Measurements from ENCODE around the gene HCN2.
A peak's percentile ranks its signal among the peaks of the same experiment; 100 is the strongest.
"Not testable (repeated sequence)": the region's sequence is repeated elsewhere in the genome, so short reads cannot be mapped to it uniquely, and the experiment has no call there.

Gene HCN2

DNA sequence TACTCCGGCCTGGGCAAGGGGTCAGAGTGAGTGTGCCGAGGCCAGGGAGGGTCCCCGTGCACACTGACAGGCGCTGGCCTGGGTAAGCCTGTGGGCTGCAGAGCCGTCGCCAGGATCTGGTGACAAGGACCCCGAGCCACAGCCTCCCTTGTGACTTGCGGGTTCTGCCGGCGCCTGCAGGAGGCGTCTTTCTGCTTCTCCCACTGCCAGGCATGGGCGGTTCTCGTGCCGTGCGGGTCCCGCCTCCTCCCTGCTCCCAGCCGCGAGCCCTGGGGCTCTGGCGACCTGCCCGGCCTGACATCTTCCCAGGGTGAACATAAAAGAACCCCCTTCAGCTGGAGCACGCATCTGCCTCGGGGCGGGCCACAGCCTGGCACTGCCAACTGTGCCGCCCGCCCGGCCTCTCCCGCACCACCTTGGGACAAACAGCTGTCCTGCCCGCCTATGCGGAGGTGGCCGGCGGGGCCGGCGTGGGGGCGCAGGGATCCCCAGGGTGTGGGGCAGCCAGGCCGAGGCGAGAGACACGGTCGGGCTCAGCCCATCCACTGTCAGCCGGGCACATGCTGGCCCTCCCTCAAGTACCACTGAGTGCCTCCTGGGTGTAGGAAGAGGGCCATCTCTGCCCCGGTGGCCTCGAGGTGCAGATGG lies 1.5 kb upstream of the HCN2 start:
- DNase-seq, result peak; percentile 86

DNA sequence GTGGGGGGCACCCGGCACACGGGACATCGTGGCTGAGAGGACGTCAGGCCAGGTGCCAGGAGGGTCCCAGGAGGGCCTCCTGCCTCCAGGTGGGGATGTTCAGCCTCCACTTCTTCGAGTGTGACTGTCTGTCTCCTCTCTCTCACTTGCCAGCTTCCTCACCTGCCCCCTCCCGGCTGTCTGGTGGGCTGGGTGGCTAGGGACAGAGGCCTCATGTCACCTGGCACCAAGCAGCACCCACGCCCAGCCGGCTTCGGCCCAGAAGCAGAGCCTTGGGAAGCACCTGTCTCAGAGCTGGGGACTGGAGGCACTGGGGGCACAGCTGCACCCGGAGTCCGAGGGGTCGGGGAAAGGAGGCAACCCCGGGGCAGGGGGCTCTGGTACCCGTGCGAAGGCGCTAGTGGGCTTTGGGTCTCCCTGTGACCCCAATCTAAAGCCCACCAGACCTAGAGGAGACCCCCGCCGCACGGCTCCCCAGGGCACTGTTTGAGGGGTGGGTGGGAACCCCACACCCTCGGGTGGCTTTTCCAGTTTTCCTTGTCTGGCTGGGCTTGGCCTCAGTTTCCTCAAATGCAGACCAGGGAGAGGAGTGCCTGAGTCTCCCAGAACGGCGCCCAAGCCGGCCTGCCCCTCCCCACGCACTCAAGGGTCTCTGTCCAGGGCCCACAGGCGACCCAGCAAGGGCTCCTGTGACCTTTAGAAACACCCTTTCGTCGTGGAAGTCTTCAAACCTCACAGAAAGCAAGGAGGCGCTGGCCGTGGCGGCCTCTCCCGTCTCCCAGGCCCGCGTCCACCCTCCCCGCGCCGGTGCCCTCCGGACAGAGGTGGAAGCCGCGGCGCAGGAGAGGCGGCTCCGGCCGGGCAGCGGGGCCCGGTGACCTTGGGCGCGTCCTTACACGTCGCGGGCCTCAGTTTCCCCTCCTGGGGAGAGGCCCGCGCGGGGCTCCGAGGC lies 664 bp upstream of the HCN2 start:
- DNase-seq, result peak; percentile 16

DNA sequence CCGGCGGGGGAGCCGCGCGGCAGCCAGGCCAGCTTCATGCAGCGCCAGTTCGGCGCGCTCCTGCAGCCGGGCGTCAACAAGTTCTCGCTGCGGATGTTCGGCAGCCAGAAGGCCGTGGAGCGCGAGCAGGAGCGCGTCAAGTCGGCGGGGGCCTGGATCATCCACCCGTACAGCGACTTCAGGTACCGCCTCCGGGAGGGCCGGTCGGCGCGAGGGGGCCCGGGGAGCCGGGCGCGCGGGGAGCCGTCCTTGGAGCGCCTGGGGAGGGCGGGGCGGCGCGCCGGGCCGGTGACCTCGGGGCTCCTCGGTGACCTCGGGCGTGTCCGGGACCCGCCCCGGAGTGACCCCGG lies 690 bp downstream of the HCN2 start:
- no peak for DNase-seq

DNA sequence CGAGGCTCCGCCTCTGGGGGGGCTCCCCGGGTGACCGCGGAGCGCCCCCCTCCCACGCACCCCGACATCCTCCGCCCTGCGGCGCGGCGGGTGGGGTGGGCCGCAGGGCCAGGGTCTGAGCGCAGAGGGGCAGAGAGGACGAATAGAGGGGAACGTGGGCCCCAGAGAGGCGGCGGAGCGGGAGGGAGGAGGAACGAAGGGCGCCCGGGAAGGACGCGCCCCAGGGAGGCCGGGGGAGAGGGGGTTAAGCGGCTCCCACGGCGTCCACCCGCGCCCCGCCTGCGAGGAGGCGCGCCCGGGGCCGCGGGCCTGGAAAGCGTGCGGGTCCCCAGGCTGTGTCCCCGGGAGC lies 1.0 kb downstream of the HCN2 start:
- DNase-seq, result no peak

DNA sequence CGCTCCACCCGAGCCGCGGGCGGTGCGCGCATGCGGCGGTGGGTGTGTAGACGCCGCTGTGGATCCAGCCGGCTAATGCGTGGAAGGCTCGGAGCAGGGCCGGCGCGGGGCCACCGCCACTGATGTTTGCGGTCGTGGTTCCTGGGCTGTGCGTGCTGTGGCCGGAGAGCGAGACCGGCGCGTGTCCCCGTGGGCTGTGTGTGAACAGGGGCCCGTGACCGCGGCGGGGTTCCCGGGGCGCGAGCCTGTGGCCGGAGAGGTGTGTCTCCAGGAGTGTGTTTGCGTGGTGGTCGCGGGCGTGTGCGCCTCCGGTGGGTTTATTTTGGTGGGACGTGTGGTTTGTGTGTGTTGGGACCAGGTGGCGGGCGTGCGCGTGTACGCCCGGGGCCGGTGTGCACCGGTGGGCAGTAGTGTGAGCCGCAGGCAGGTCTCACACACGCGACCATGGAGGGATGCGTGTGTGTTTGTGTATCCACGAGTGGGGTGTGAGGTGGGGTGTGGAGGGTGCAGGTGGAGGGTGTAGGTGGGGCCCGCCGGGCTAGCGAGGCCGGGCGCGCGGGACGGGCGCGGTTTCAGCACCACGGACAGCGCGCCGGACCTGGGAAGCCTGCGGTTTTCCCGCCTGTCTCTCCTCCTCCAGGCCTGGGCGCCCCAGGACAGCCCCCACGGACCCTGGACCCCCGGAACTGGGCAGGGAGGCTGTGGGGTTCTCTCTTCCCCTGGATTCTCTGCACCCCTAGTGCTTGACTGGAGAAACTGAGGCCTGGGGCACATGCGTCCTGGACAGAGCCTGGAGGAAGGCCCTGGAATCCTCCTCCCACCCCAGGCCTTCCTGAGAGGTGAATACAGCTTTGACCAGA lies 1.6 kb downstream of the HCN2 start:
- no peak for DNase-seq

DNA sequence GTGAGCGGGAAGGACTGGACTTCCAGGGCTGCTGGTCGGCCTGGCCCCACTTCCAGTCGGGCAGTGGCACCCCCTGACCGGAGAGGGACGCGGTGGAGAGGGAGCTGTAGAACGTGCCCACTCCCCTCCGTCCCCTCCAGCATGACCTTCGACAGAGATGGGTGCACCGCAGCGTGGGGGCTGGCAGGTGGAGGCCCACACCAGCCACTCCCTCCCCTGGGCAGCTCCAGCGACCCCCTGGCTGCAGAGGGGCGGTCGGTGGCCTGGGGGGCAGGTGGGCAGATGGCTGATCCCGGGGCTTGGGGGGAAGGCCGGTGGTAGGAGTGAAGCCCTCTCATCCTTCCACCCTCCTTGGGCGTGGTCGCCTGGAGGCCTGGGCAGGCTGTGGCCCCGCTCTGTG lies 2.4 kb downstream of the HCN2 start:
- DNase-seq, result no peak

DNA sequence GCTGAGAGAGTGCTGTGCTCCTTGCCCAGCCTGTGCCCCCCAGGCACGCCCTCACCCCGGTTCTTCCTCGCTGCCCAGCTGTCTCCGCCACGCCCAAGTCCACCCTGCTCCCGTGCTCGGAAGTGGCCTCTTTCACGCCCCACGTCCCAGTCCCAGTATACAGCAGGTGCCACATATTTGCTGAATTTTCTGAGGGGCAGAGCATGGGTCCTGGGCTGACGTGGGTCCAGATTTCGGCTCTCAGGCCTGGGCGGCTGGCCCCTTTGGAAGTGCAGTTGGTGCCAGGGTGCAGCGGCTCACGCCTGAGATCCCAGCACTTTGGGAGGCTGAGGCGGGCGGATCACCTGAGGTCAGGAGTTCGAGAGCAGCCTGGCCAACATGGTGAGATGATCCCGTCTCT lies 3.4 kb downstream of the HCN2 start:
- no peak for DNase-seq

DNA sequence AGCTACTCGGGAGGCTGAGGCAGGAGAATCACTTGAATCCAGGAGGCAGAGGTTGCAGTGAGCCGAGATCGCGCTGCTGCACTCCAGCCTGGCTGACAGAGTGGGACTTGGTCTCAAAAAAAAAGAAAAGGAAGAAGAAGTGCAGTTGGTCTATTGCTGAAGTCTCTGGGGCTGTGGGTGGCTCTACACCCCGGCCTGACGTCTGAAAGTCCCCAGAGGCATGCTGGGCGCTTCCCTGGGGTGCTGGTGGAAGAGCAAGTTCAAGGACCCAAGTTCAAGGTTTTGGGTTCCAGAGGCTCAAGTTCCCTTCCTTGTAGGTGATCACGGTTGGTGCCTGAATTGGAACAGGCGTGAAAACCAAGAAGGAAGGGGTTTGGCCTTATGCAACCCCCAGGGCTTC lies 3.8 kb downstream of the HCN2 start:
- no peak for DNase-seq

DNA sequence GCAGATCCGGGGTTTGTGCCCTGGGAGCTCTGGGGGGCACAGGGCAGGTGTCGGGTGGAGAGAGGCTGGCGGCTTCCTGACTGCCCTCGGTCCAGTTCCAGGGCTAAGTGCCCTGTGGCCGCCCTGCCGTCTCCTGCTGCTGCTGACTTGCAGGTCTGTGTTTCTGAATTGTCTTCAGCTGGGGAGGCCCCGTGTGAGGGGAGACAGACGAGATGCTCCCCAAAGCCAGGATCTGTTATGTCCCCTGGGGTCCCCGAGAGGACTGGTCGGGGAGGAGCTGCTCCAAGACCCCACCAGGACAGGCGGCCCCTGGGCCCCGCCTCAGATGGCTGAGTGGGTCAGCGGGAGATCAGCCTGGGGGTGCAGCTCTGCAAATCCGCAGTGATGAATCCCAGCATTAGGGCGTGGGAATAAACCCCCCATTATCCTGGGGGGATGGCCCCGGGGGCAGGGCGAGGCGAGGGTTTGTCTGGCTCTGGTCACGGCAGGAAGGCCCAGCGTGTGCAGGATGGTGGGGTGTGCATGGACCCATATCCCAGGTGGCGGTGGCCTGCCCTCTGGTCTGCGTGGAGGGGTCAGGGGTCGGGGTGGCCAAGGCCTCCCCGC lies 4.7 kb downstream of the HCN2 start:
- no peak for DNase-seq

DNA sequence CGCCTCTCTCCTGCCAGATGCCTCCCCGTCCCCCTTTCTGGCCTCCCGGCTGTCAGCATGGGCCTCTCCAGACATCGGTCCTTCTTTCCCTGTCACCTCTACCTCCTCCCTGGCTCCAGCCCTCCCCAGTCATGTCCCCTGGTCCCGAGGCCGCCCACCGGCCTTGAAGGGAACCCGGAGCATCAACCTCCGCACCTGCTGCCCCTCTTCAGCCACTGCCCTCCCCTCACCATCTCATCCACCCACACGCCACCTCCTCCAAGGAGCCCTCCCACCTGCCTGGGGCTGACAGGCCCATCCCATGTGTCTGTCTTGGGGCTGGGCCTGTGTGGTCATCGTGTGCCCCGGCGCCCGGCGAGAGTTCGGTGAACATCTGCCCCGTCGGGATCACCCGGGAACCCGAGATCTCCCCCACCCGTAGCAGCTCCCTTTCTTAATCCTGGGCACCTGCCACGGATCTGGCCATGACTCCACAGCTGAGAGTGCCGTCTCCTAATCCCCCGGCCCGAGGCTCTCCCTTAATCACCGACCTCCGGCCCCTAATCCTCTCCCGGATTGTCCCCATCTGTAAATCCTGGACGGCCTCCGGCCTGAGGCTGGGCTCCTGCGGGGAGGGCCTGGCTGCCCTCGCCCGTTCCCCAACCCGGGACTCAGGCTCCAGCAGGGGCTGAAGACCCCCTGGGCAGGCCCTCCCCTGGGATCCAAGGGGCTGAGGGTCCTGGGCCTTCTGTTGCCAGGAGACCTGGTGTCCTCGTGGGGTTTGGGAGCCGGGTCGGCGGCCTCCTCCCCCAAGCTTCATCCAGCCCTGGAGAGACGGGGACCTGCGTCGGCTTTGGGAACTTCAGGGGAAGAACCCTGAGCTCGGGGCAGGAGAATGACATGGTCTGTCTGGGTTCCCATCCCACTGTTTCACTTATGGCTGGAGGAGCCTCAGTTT lies 5.9 kb downstream of the HCN2 start:
- DNase-seq, result no peak

DNA sequence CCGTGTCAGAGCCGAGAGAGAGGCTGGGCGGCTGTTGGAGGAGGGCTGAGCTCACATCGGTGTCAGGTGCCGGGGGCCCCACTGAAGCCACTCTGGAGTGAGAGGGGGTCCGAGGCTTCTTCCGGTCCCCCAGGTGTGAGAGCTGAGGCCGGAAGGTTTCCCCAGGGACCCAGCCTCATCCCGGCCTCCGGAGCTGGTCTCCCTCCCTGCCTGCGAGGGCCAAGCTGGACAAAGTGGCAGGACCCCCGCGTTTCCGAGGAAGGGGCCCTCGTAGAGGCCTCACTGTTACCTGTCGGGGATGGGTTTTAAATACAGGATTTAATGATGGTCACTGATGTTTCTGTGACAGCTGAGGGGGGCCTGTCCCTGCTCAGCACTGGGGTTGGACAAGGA lies 6.6 kb downstream of the HCN2 start:
- DNase-seq, result no peak

DNA sequence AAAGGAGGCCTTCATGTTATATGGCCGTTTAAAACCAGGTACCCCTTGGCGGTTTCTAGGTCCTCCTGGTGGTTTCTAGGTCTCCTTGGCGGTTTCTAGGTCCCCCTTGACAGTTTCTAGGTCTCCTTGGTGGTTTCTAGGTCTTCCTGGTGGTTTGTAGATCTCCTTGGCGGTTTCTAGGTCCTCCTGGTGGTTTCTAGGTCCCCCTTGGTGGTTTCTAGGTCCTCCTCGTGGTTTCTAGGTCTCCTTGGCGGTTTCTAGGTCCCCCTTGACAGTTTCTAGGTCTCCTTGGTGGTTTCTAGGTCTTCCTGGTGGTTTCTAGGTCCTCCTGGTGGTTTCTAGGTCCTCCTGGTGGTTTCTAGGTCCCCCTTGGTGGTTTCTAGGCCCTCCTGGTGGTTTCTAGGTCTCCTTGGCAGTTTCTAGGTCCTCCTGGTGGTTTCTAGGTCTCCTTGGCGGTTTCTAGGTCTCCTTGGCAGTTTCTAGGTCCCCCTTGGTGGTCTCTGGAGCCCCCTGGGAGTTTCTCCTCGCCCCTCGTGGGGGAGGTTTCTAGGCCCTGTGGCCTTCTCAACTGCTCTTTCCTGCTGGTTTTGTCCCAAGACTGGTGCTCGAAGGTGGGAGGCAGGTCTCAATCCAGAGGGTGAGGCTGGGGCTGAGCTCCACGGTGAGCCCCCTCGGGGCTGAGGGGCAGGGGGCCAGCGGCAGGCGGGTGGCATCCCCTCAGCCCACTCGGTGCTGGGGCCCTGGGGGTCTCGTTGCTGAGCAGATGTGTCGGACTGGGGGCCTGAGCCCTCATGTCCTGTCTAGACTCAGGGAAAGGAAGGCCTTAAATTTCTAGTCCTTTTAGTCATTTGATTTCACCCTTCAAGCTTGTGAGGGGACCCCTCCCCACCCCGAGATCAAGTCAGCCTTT lies 8.0 kb downstream of the HCN2 start:
- no peak for DNase-seq

DNA sequence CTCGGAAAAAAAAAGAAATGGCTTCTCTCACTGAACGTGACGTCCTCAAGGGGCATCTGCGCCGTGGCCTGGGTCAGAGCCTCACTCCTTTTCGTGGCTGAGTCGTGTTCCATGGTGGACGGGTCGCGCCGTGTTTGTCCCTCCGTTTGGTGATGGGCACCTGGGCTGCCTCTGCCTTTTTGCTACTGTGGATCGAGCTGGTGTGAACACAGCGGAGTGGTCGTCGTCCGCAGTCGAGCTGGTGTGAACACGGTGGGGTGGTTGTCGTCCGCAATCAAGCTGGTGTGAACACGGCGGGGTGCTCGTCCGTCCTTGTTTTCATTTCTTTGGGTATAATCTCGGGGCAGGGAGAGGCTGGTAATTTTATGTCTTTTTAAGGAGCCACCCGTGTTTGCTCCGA lies 11.6 kb downstream of the HCN2 start:
- DNase-seq, result no peak

DNA sequence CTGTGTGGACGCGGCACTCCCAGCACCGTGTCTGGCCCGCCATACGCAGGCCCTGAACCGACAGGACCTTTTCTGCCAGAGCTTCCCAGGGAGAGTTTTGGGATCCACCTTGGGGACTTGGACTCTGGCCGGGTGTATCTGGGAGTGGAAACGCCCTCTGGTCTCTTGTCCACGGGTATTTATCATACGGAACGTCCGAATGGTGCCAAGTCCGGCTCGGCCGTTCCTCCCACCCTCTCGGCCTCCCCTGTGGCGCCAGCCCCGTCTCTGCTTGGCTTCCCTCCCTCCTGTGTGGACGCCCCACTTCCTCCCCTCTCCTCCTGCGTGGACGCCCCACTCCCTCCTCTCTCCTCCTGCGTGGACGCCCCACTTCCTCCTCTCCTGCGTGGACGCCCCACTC lies 12.1 kb downstream of the HCN2 start:
- no peak for DNase-seq

DNA sequence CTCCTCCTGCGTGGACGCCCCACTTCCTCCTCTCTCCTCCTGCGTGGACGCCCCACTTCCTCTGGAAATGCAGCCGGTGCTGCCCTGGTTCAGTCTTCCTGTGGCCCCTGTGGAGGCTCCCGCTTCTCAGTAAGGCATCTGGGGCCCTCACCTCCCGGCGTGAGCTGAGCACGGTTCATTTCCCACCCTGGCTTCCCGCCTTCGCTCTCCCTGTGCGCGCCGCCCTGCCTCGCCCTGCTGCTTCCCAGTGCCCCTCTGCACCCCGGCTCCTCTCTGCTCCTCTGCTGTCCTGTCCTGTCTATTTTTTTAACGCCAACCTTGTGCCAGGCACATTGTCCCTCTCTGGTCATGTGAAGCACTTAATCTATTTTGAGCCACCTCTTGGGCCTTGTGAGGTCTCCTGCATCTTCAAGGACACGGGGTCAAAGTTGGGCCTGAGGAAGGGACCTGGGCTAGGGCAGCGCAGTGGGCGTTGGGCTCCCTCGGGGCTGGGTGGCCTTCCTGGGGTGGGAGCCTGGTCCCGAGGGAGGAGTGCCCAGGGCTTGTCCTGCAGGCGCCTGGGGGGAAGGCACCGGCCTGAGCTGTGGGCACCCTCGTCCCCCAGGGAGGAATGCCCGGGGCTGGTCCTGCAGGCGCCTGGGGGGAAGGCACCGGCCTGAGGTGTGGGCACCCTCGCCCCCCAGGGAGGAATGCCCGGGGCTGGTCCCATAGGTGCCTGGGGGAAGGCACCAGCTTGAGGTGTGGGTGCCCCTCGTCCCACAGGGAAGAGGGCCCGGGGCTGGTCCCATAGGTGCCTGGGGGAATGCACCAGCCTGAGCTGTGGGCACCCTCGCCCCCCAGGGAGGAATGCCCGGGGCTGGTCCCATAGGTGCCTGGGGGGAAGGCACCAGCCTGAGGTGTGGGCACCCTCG lies 13.0 kb downstream of the HCN2 start:
- DNase-seq, result no peak

DNA sequence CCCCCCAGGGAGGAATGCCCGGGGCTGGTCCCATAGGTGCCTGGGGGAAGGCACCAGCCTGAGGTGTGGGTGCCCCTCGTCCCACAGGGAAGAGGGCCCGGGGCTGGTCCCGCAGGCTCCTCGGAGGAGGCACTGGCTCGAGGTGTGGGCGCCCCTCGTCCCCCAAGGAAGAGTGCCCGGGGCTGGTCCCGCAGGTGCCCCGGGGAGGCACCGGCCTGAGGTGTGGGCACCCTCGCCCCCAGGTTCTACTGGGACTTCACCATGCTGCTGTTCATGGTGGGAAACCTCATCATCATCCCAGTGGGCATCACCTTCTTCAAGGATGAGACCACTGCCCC lies 13.6 kb downstream of the HCN2 start:
- DNase-seq, result not testable (repeated sequence)

DNA sequence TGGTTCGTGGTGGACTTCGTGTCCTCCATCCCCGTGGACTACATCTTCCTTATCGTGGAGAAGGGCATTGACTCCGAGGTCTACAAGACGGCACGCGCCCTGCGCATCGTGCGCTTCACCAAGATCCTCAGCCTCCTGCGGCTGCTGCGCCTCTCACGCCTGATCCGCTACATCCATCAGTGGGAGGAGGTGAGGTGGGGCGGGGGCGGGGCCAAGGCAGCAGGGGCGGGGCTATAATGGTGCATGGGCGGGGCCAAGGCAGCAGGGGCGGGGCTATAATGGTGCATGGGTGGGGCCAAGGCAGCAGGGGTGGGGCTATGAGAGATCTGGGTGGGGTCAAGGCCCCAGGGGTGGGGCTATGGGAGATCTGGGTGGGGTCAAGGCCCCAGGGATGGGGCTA lies 14.1 kb downstream of the HCN2 start:
- DNase-seq, result not testable (repeated sequence)

DNA sequence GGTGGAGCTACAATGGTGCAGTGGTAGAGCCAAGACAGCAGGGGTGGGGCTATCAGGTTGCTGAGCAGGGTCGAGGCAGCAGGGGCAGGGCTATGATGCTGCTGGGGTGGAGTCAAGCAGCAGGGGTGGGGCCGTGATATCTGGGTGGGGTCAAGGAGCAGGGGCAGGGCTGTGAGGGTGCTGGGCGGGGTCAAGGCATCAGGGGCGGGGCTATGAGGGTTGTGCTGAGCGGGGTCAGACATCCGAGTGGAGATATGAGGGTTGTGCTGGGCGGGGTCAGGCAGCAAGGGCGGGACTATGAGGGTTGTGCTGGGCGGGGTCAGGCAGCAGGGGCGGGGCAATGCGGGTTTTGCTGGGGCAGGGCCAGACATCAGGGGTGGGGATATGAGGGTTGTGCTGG lies 14.7 kb downstream of the HCN2 start:
- no peak for DNase-seq

DNA sequence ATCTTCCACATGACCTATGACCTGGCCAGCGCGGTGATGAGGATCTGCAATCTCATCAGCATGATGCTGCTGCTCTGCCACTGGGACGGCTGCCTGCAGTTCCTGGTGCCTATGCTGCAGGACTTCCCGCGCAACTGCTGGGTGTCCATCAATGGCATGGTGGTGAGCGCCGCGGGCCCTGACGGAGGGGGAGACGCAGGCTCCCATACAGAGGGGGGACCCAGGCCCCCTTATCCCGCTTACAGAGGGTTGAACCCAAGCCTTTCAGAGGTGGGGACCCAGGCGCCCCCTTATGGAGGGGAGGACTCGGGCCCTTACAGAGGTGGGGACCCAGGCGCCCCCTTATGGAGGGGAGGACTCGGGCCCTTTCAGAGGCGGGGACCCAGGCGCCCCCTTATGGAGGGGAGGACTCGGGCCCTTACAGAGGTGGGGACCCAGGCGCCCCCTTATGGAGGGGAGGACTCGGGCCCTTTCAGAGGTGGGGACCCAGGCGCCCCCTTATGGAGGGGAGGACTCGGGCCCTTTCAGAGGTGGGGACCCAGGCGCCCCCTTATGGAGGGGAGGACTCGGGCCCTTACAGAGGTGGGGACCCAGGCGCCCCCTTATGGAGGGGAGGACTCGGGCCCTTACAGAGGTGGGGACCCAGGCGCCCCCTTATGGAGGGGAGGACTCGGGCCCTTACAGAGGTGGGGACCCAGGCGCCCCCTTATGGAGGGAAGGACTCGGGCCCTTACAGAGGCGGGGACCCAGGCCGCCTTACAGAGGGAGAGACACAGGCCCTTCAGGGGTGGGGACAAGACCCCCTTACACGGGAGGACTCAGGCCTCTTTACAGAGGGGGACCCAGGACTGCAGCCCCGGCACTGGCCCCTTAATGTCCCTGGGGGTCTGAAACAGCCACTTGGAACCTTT lies 15.6 kb downstream of the HCN2 start:
- not testable (repeated sequence) for DNase-seq
